ENCODE data around the gene DAPK1.

The DAPK1 gene

DNA sequence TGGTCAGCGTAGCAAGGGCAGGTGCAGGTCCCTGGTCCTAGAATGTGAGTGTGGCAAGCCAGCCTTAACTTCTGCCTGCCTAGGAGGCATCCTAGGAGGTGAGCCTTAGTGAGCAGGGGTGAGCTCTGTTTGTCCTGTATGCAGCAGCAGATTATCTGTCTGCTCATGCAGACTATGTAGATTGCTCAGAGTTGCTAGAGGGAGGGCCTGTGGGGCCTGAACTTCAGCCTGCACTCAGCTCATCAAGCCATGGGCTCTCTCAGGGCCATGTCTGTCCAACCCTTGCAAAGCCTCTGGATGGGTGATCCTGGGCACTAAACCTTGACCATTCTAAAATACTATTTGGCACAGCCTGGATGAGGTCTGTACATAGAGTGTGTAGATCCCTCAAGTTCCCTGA is 219.8 kb downstream of the DAPK1 start:
- Histone ChIP-seq H3K27ac (ENCODE audit: low read length, poor library complexity, severe bottlenecking) (no peak overlapping the region), H3K14ac (ENCODE audit: low read length in 2 of 2) (no peak overlapping the region), H2AFZ (ENCODE audit: low read depth, low read length) (no peak overlapping the region), H3K27me3 (ENCODE audit: control insufficient read depth in 1 of 2, insufficient read depth in 1 of 2, low read length in 2 of 2) (no peaks in the 10 kb centered on the region), H3K4ac (ENCODE audit: low read depth in 1 of 2, low read length in 2 of 2) (peak overlapping the region in 1 of 2 experiments; percentile 19), H2BK120ac (ENCODE audit: low read depth, low read length) (no peak overlapping the region), H3K23ac (ENCODE audit: low read length in 2 of 2) (no peak overlapping the region), H2BK12ac (ENCODE audit: low read length in 2 of 2) (peak overlapping the region in 1 of 2 experiments; percentile 65), H3K4me2 (ENCODE audit: low read length, poor library complexity, severe bottlenecking) (no peak overlapping the region), H3K9me3 (ENCODE audit: control insufficient read depth, low read length) (no peaks in the 10 kb centered on the region), H3K4me3 (ENCODE audit: insufficient read depth in 1 of 2, low read depth in 1 of 2, low read length in 2 of 2) (no peak overlapping the region), H3K36me3 (ENCODE audit: control insufficient read depth in 1 of 2, insufficient read depth in 2 of 2, low read depth in 1 of 2, low read length in 2 of 2) (no peaks in the 10 kb centered on the region), H2AK5ac (ENCODE audit: low read length, severe bottlenecking) (no peak overlapping the region), H3K18ac (ENCODE audit: low read depth in 1 of 2, low read length in 2 of 2) (peak overlapping the region in 1 of 2 experiments; percentile 67), H4K91ac (ENCODE audit: low read length) (peak overlapping the region; percentile 30), H2BK5ac (ENCODE audit: low read depth, low read length, poor library complexity, severe bottlenecking) (no peak overlapping the region), H3K9ac (ENCODE audit: low read length) (no peak overlapping the region), H2BK15ac (ENCODE audit: low read depth, poor library complexity, severe bottlenecking) (no peak overlapping the region), H4K8ac (ENCODE audit: low read length) (no peak overlapping the region), H3K4me1 (ENCODE audit: control insufficient read depth, insufficient read depth, low read depth, low read length) (peaks cover 10% of the 10 kb centered on the region), H3K79me1 (replicated peaks; ENCODE audit: low read length, poor library complexity, severe bottlenecking) (no peaks in the 10 kb centered on the region)
- DNase-seq: no peak
- WGBS: 100% methylated on average over 1 of the region's 1 CpG

DNA sequence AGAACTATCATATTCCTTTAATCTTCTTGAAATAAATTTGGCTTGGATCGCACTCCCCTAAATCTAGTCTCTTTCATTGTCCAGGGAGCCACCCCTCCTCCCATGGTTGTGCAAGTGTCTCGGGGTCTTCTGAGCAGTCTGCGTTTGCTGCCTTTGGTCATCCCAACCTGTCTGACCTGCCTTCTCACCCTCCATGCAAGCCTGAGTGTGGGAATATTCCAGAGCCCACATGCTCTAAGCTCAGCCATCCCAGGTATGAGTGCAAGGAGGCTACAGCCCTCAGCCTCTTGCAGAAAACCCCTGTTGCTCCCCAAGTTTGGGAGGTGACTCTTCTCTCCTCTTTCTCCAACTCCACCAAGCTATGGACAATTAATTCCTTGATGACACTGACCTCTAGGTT is 220.6 kb downstream of the DAPK1 start:
- Histone ChIP-seq H2BK15ac (ENCODE audit: low read depth, poor library complexity, severe bottlenecking) (no peak overlapping the region), H3K23ac (ENCODE audit: low read length in 2 of 2) (no peak overlapping the region), H2BK12ac (ENCODE audit: low read length in 2 of 2) (no peak overlapping the region), H3K27me3 (ENCODE audit: control insufficient read depth in 1 of 2, insufficient read depth in 1 of 2, low read length in 2 of 2) (no peaks in the 10 kb centered on the region), H3K79me1 (replicated peaks; ENCODE audit: low read length, poor library complexity, severe bottlenecking) (no peaks in the 10 kb centered on the region), H3K9ac (ENCODE audit: low read length) (no peak overlapping the region), H3K27ac (ENCODE audit: low read length, poor library complexity, severe bottlenecking) (no peak overlapping the region), H2AK5ac (ENCODE audit: low read length, severe bottlenecking) (no peak overlapping the region), H3K4me3 (ENCODE audit: insufficient read depth in 1 of 2, low read depth in 1 of 2, low read length in 2 of 2) (no peak overlapping the region), H3K4me2 (ENCODE audit: low read length, poor library complexity, severe bottlenecking) (no peak overlapping the region), H3K4ac (ENCODE audit: low read depth in 1 of 2, low read length in 2 of 2) (no peak overlapping the region), H4K8ac (ENCODE audit: low read length) (no peak overlapping the region), H3K36me3 (ENCODE audit: control insufficient read depth in 1 of 2, insufficient read depth in 2 of 2, low read depth in 1 of 2, low read length in 2 of 2) (no peaks in the 10 kb centered on the region), H2BK120ac (ENCODE audit: low read depth, low read length) (no peak overlapping the region), H2BK5ac (ENCODE audit: low read depth, low read length, poor library complexity, severe bottlenecking) (no peak overlapping the region), H3K4me1 (ENCODE audit: control insufficient read depth, insufficient read depth, low read depth, low read length) (peaks cover 7% of the 10 kb centered on the region), H2AFZ (ENCODE audit: low read depth, low read length) (no peak overlapping the region), H3K14ac (ENCODE audit: low read length in 2 of 2) (no peak overlapping the region), H4K91ac (ENCODE audit: low read length) (no peak overlapping the region), H3K18ac (ENCODE audit: low read depth in 1 of 2, low read length in 2 of 2) (no peak overlapping the region), H3K9me3 (ENCODE audit: control insufficient read depth, low read length) (no peaks in the 10 kb centered on the region)
- no peak for DNase-seq
- 97% methylated on average over 3 of the region's 3 CpGs for WGBS

DNA sequence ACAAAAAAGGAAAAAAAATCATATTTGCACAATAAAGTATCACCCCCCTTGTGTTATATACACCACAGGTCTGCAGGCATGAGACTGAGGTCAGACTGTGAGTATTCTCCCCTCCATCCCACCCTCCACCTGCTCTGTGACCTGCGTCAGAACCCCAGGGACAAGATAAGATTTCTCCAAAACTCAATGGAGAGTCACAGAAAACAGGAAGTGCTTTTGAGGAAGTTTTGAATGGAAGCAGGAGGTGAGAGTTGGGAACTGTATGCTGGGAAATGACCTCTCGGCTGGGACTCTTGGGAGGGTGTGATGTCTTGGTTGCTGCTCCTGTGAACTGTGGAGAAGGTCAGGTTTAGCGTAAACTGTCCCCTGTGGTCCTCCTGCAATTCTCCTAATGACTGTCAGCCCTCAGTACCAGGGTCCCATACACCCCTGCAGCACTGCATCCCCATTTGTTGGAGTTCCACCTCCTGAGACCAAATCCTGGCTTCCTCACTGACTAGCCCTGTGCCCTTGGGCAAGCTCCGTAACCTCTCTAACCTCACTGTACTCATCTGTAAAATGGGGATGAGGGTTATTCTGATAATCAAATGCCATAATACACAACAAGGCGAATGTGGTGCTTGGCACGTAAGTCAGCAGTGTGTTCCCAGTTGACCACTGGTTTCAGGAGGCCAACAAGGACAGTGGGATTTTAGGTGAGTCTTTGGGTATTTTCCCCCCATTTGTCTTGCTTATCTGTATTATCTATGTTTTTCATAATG is 221.4 kb downstream of the DAPK1 start:
- Histone ChIP-seq H3K79me1 (replicated peaks; ENCODE audit: low read length, poor library complexity, severe bottlenecking) (no peaks in the 10 kb centered on the region), H3K23ac (ENCODE audit: low read length in 2 of 2) (peak overlapping the region in 1 of 2 experiments; percentile 19), H2AFZ (ENCODE audit: low read depth, low read length) (no peak overlapping the region), H3K4me1 (ENCODE audit: control insufficient read depth, insufficient read depth, low read depth, low read length) (peaks cover 6% of the 10 kb centered on the region), H2BK15ac (ENCODE audit: low read depth, poor library complexity, severe bottlenecking) (no peak overlapping the region), H3K4ac (ENCODE audit: low read depth in 1 of 2, low read length in 2 of 2) (no peak overlapping the region), H4K91ac (ENCODE audit: low read length) (no peak overlapping the region), H3K18ac (ENCODE audit: low read depth in 1 of 2, low read length in 2 of 2) (no peak overlapping the region), H3K36me3 (ENCODE audit: control insufficient read depth in 1 of 2, insufficient read depth in 2 of 2, low read depth in 1 of 2, low read length in 2 of 2) (no peaks in the 10 kb centered on the region), H2BK5ac (ENCODE audit: low read depth, low read length, poor library complexity, severe bottlenecking) (no peak overlapping the region), H3K4me2 (ENCODE audit: low read length, poor library complexity, severe bottlenecking) (no peak overlapping the region), H3K27me3 (ENCODE audit: control insufficient read depth in 1 of 2, insufficient read depth in 1 of 2, low read length in 2 of 2) (no peaks in the 10 kb centered on the region), H2BK120ac (ENCODE audit: low read depth, low read length) (no peak overlapping the region), H3K9ac (ENCODE audit: low read length) (no peak overlapping the region), H3K9me3 (ENCODE audit: control insufficient read depth, low read length) (no peaks in the 10 kb centered on the region), H3K27ac (ENCODE audit: low read length, poor library complexity, severe bottlenecking) (no peak overlapping the region), H2AK5ac (ENCODE audit: low read length, severe bottlenecking) (no peak overlapping the region), H2BK12ac (ENCODE audit: low read length in 2 of 2) (no peak overlapping the region), H3K4me3 (ENCODE audit: insufficient read depth in 1 of 2, low read depth in 1 of 2, low read length in 2 of 2) (no peak overlapping the region), H4K8ac (ENCODE audit: low read length) (no peak overlapping the region), H3K14ac (ENCODE audit: low read length in 2 of 2) (no peak overlapping the region)
- no peak for DNase-seq
- 88% methylated on average over 5 of the region's 6 CpGs for WGBS

DNA sequence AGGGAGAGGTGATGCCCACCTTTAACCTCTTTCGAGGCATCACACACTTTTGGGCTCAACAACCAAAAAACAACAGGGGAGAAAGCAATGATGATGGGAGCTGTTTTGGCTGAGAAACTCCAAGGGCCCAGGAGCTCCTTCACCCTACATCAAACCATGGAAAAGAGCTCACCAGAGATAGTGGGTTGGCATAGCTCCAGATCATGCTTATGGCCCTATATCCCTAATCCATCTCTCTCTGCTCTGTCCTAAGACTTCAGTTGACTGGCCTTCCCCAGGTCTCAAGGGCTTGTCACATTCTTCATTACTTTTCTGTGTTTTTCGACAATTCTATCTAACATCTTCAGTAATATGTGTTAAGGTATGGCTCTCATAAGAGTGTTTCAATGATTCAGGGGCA is 222.5 kb downstream of the DAPK1 start:
- H2BK12ac ChIP-seq (ENCODE audit: low read length in 2 of 2): no peak overlapping the region
- no peak overlapping the region for H2AFZ ChIP-seq (ENCODE audit: low read depth, low read length)
- no peak overlapping the region for H3K27ac ChIP-seq (ENCODE audit: low read length, poor library complexity, severe bottlenecking)
- no peak overlapping the region for H3K4ac ChIP-seq (ENCODE audit: low read depth in 1 of 2, low read length in 2 of 2)
- 89% methylated on average over 1 of the region's 2 CpGs for WGBS
- H4K91ac ChIP-seq (ENCODE audit: low read length): no peak overlapping the region
- no peaks in the 10 kb centered on the region for H3K27me3 ChIP-seq (ENCODE audit: control insufficient read depth in 1 of 2, insufficient read depth in 1 of 2, low read length in 2 of 2)
- no peaks in the 10 kb centered on the region for H3K9me3 ChIP-seq (ENCODE audit: control insufficient read depth, low read length)
- no peak overlapping the region for H2BK120ac ChIP-seq (ENCODE audit: low read depth, low read length)
- H3K14ac ChIP-seq (ENCODE audit: low read length in 2 of 2): no peak overlapping the region
- no peak overlapping the region for H3K4me2 ChIP-seq (ENCODE audit: low read length, poor library complexity, severe bottlenecking)
- no peaks in the 10 kb centered on the region for H3K36me3 ChIP-seq (ENCODE audit: control insufficient read depth in 1 of 2, insufficient read depth in 2 of 2, low read depth in 1 of 2, low read length in 2 of 2)
- no peak overlapping the region for H3K9ac ChIP-seq (ENCODE audit: low read length)
- no peaks in the 10 kb centered on the region for H3K79me1 ChIP-seq (replicated peaks; ENCODE audit: low read length, poor library complexity, severe bottlenecking)
- H3K4me3 ChIP-seq (ENCODE audit: insufficient read depth in 1 of 2, low read depth in 1 of 2, low read length in 2 of 2): no peak overlapping the region
- H2AK5ac ChIP-seq (ENCODE audit: low read length, severe bottlenecking): no peak overlapping the region
- peaks cover 3% of the 10 kb centered on the region for H3K4me1 ChIP-seq (ENCODE audit: control insufficient read depth, insufficient read depth, low read depth, low read length)
- H3K23ac ChIP-seq (ENCODE audit: low read length in 2 of 2): no peak overlapping the region
- DNase-seq: no peak
- no peak overlapping the region for H2BK5ac ChIP-seq (ENCODE audit: low read depth, low read length, poor library complexity, severe bottlenecking)
- H3K18ac ChIP-seq (ENCODE audit: low read depth in 1 of 2, low read length in 2 of 2): no peak overlapping the region
- H2BK15ac ChIP-seq (ENCODE audit: low read depth, poor library complexity, severe bottlenecking): no peak overlapping the region
- no peak overlapping the region for H4K8ac ChIP-seq (ENCODE audit: low read length)

All from mesenchymal stem cell (in vitro differentiated cells and primary cell).